T-cell (primary cell): ENCODE measurements around the gene PATJ. TPM values are rescaled to one million over a fixed set of nuclear protein-coding genes. Genes with fewer than 3 reads are reported as not detected.
A peak's percentile ranks its signal among the peaks of the same experiment; 100 is the strongest.
"Not testable (repeated sequence)": the region's sequence is repeated elsewhere in the genome, so short reads cannot be mapped to it uniquely, and the experiment has no call there.

Source experiments
- ATAC-seq, 4 experiments: fragments of 200-7000 bp in 3 of 4; fragments of 150-1000 bp in 1 of 4; cut with Tn5 transposase; replicated peaks in 1 of 4; 1 replicate in 3 of 4; 2 replicates in 1 of 4; pipeline ENCODE4 v1.10.0; 2021; ENCODE audit warnings: moderate library complexity in 3 of 4, mild to moderate bottlenecking in 2 of 4, moderate number of reproducible peaks in 1 of 4
- CTCF ChIA-PET, 2 donors: fragments of 300-600 bp; sonication (Branson Sonifier 250); formaldehyde crosslinking; loops; one replicate each; lab custom pipeline; 2022; ENCODE audit warnings: antibody characterized with exemption in 2 of 2; lab: Charles Lee
- POLR2A ChIA-PET, 2 donors: fragments of 300-600 bp; sonication (Branson Sonifier 250); formaldehyde crosslinking; loops; one replicate each; lab custom pipeline; 2022; ENCODE audit warnings: antibody characterized with exemption in 2 of 2; lab: Charles Lee
- DNase-seq, 35 experiments: peaks; one replicate each; pipeline versions ENCODE4 v3.0.0 to v3.0.0-alpha.2; 2013 to 2023
- H3K27ac ChIP-seq: one replicate; pipeline ENCODE4 v1.5.1; 2013; ENCODE audit warnings: low read length
- H3K27me3 ChIP-seq, 2 experiments: replicated peaks in 1 of 2; 1 replicate in 1 of 2; 2 replicates in 1 of 2; pipeline versions ENCODE4 v1.6.1 to v1.7.0; 2013; ENCODE audit warnings: low read length in 1 of 2, mixed read lengths in 1 of 2; ENCODE audit not compliant: control insufficient read depth in 2 of 2, insufficient read depth in 2 of 2; ENCODE audit errors: extremely low read depth in 1 of 2
- H3K36me3 ChIP-seq, 2 donors: 1 replicate in 1 of 2; 2 replicates in 1 of 2; pipeline versions ENCODE4 v1.6.1 to v1.7.0; 2013; ENCODE audit warnings: low read length in 1 of 2; ENCODE audit not compliant: control insufficient read depth in 2 of 2, insufficient read depth in 1 of 2; ENCODE audit errors: extremely low read depth in 1 of 2
- H3K4me1 ChIP-seq, 2 experiments: 1 replicate in 1 of 2; 2 replicates in 1 of 2; pipeline versions ENCODE4 v1.6.1 to v1.7.0; 2013; ENCODE audit warnings: low read length in 2 of 2, mixed read lengths in 1 of 2; ENCODE audit not compliant: insufficient read depth in 2 of 2, control insufficient read depth in 1 of 2; ENCODE audit errors: extremely low read depth in 1 of 2
- H3K4me3 ChIP-seq, 2 donors: 1 replicate in 1 of 2; 2 replicates in 1 of 2; pipeline versions ENCODE4 v1.5.1 to v1.7.0; 2013; ENCODE audit warnings: mild to moderate bottlenecking in 2 of 2, low read length in 1 of 2, moderate library complexity in 1 of 2; ENCODE audit not compliant: control insufficient read depth in 1 of 2; ENCODE audit errors: extremely low read depth in 1 of 2
- H3K9me3 ChIP-seq: 2 replicates; pipeline ENCODE4 v1.7.0; 2013
- H3K27ac Mint-ChIP-seq, 2 donors: one replicate each; pipeline ENCODE4 v1.8.0; 2020 to 2021; ENCODE audit warnings: mild to moderate bottlenecking in 2 of 2, mixed read lengths in 2 of 2
- H3K27me3 Mint-ChIP-seq, 2 donors: one replicate each; pipeline ENCODE4 v1.8.0; 2021 to 2022; ENCODE audit warnings: mixed read lengths in 2 of 2
- H3K36me3 Mint-ChIP-seq: one replicate; pipeline ENCODE4 v1.8.0; 2021; ENCODE audit warnings: mixed read lengths
- H3K4me1 Mint-ChIP-seq, 3 donors: one replicate each; pipeline ENCODE4 v1.8.0; 2020 to 2022; ENCODE audit warnings: mixed read lengths in 3 of 3, mild to moderate bottlenecking in 1 of 3
- H3K4me3 Mint-ChIP-seq, 3 donors: one replicate each; pipeline ENCODE4 v1.8.0; 2020 to 2022; ENCODE audit warnings: mild to moderate bottlenecking in 3 of 3, mixed read lengths in 3 of 3, moderate library complexity in 3 of 3
- H3K9me3 Mint-ChIP-seq, 3 donors: one replicate each; pipeline ENCODE4 v1.8.0; 2020 to 2022; ENCODE audit warnings: mixed read lengths in 3 of 3
- WGBS: methylation state at CpG from one replicate; pipeline ENCODE4 v1.1.5; 2013; ENCODE audit warnings: missing lambda C conversion rate; ENCODE audit not compliant: insufficient coverage; 5-methylcytosine and 5-hydroxymethylcytosine counted together
- total RNA-seq, 35 experiments: library from RNA in 6 of 35; stranded (reverse) in 6 of 35; fragments of 120-200 nt in 1 of 35; gene quantifications; one replicate each; pipeline versions ENCODE4 v1.2.1 to v1.2.4 and lab custom pipeline; 2013 to 2026

The PATJ gene
- total RNA-seq, 5 donors from 2014 or later (not counting 1 experiment from before 2014, with no cell fraction given) = 31.3 to 65.3 (median 35.7) TPM

GRCh38 chr1:62170380-62170779, 428.1 kb downstream of the PATJ start:
- not testable (repeated sequence) for H3K4me1 Mint-ChIP-seq, H3K27ac ChIP-seq, H3K27me3 Mint-ChIP-seq, H3K27ac Mint-ChIP-seq, H3K9me3 Mint-ChIP-seq, H3K4me3 Mint-ChIP-seq, DNase-seq, ATAC-seq, H3K36me3 ChIP-seq, H3K36me3 Mint-ChIP-seq, H3K4me3 ChIP-seq, H3K4me1 ChIP-seq, H3K9me3 ChIP-seq
- POLR2A ChIA-PET = interaction anchor here in 1 of 2 donors (0.6 kb wide), 1 partner anchor 96 kb away, joined by 3 read pairs; no protein-coding TSS in a partner anchor
- peaks cover 0 to 15% of the 10 kb centered on the region in 2 experiments for H3K27me3 ChIP-seq
- 80% methylated on average over 8 of the region's 10 CpGs for WGBS
- CTCF ChIA-PET = interaction anchor here in 1 of 2 donors (0.9 kb wide), 1 partner anchor 238 kb away, joined by 3 read pairs; no protein-coding TSS in a partner anchor

GRCh38 chr1:62175568-62176179, 433.4 kb downstream of the PATJ start:
- Mint-ChIP-seq H3K4me3 (no peak overlapping the region), H3K9me3 (no peaks in the 10 kb centered on the region), H3K36me3 (no peaks in the 10 kb centered on the region), H3K4me1 (no peaks in the 10 kb centered on the region), H3K27me3 (peaks cover 0 to 7% of the 10 kb centered on the region in 2 donors), H3K27ac (no peak overlapping the region)
- ATAC-seq (no peak), DNase-seq (peak in 25 of 35 experiments; percentile 5 to 69 (median 19))
- H3K9me3 ChIP-seq = no peaks in the 10 kb centered on the region
- CTCF ChIA-PET = interaction anchor here (0.5 to 2.1 kb wide), 17 partner anchors 11 to 1269 kb away, joined by 3 to 16 read pairs (median 4); no protein-coding TSS in a partner anchor
- H3K27me3 ChIP-seq = peaks cover 0 to 11% of the 10 kb centered on the region in 2 experiments
- H3K36me3 ChIP-seq = no peaks in the 10 kb centered on the region
- WGBS = 0% methylated on average over 1 of the region's 9 CpGs
- no peak overlapping the region for H3K4me3 ChIP-seq
- H3K4me1 ChIP-seq = no peaks in the 10 kb centered on the region
- POLR2A ChIA-PET = no interaction called here
- no peak overlapping the region for H3K27ac ChIP-seq

GRCh38 chr1:62176597-62177312, 434.5 kb downstream of the PATJ start:
- Mint-ChIP-seq H3K27ac (no peak overlapping the region), H3K36me3 (no peaks in the 10 kb centered on the region), H3K4me3 (no peak overlapping the region), H3K9me3 (no peaks in the 10 kb centered on the region), H3K4me1 (no peaks in the 10 kb centered on the region), H3K27me3 (peaks cover 0 to 6% of the 10 kb centered on the region in 2 donors)
- 75% methylated on average over 4 of the region's 14 CpGs for WGBS
- Histone ChIP-seq H3K9me3 (no peaks in the 10 kb centered on the region), H3K36me3 (no peaks in the 10 kb centered on the region), H3K4me3 (no peak overlapping the region), H3K4me1 (no peaks in the 10 kb centered on the region), H3K27ac (no peak overlapping the region), H3K27me3 (peaks cover 0 to 11% of the 10 kb centered on the region in 2 experiments)
- ATAC-seq = no peak
- no peak for DNase-seq
- CTCF ChIA-PET = interaction anchor here (0.6 to 2.1 kb wide), 8 partner anchors 10 to 570 kb away, joined by 3 to 16 read pairs (median 9); no protein-coding TSS in a partner anchor
- POLR2A ChIA-PET = no interaction called here

GRCh38 chr1:62177621-62178020, 435.3 kb downstream of the PATJ start:
- no CpG with 5 or more reads among the region's 1 CpG for WGBS
- no peak for ATAC-seq
- Mint-ChIP-seq H3K27ac (no peak overlapping the region), H3K36me3 (no peaks in the 10 kb centered on the region), H3K9me3 (no peaks in the 10 kb centered on the region), H3K4me1 (no peaks in the 10 kb centered on the region), H3K27me3 (peaks cover 0 to 6% of the 10 kb centered on the region in 2 donors), H3K4me3 (no peak overlapping the region)
- Histone ChIP-seq H3K4me1 (no peaks in the 10 kb centered on the region), H3K36me3 (no peaks in the 10 kb centered on the region), H3K27me3 (peaks cover 0 to 9% of the 10 kb centered on the region in 2 experiments), H3K4me3 (no peak overlapping the region), H3K27ac (no peak overlapping the region), H3K9me3 (no peaks in the 10 kb centered on the region)
- POLR2A ChIA-PET = no interaction called here
- no peak for DNase-seq
- CTCF ChIA-PET = no interaction called here

- POLR2A ChIA-PET = no interaction called here
- Mint-ChIP-seq H3K9me3 (no peaks in the 10 kb centered on the region), H3K4me3 (no peak overlapping the region)
Observed at GRCh38 chr1:62178372-62178771, 436.1 kb downstream of the PATJ start.

GRCh38 chr1:62180054-62180453, 437.8 kb downstream of the PATJ start:
- H3K4me3 ChIP-seq, H3K27me3 Mint-ChIP-seq, H3K9me3 Mint-ChIP-seq, H3K36me3 ChIP-seq, H3K4me1 Mint-ChIP-seq, H3K4me1 ChIP-seq, H3K27me3 ChIP-seq, H3K27ac ChIP-seq, H3K4me3 Mint-ChIP-seq, DNase-seq, H3K36me3 Mint-ChIP-seq, POLR2A ChIA-PET, ATAC-seq, H3K9me3 ChIP-seq, H3K27ac Mint-ChIP-seq: not testable (repeated sequence)
- WGBS = 100% methylated on average over 2 of the region's 4 CpGs
- CTCF ChIA-PET = interaction anchor here in 1 of 2 donors (0.6 kb wide), 1 partner anchor 45 kb away, joined by 4 read pairs; no protein-coding TSS in a partner anchor

More at GRCh38 chr1:62178372-62178771, 436.1 kb downstream of the PATJ start:
- H3K27me3 ChIP-seq = peaks cover 0 to 6% of the 10 kb centered on the region in 2 experiments
- no peak overlapping the region for H3K27ac ChIP-seq
- H3K27me3 Mint-ChIP-seq = peaks cover 0 to 6% of the 10 kb centered on the region in 2 donors
- H3K4me1 ChIP-seq = no peaks in the 10 kb centered on the region
- no peaks in the 10 kb centered on the region for H3K4me1 Mint-ChIP-seq
- H3K36me3 ChIP-seq = no peaks in the 10 kb centered on the region
- H3K27ac Mint-ChIP-seq = no peak overlapping the region
- H3K36me3 Mint-ChIP-seq = no peaks in the 10 kb centered on the region
- H3K9me3 ChIP-seq = no peaks in the 10 kb centered on the region
- no peak for DNase-seq
- whole genome bisulfite sequencing = 87% methylated on average over 6 of the region's 7 CpGs
- no peak overlapping the region for H3K4me3 ChIP-seq
- CTCF ChIA-PET = interaction anchor here in 1 of 2 donors (0.6 to 0.8 kb wide), 2 partner anchors 226 to 227 kb away, joined by 3 to 5 read pairs; no protein-coding TSS in a partner anchor
- no peak for ATAC-seq
